Heart left ventricle (tissue), 16 donors: ENCODE results near the gene C1QBP. TPM values are rescaled to one million over a fixed set of nuclear protein-coding genes. Genes with fewer than 3 reads are reported as not detected.
A peak's percentile ranks its signal among the peaks of the same experiment; 100 is the strongest.

Source experiments
- ATAC-seq, 4 donors: fragments of 200-7000 bp; cut with Tn5 transposase; one replicate each; pipeline ENCODE4 v1.9.1; 2020 to 2022; ENCODE audit warnings: moderate library complexity in 4 of 4, mild to moderate bottlenecking in 3 of 4, moderate number of reproducible peaks in 1 of 4
- DNase-seq, 5 donors: peaks; one replicate each; pipeline ENCODE4 v3.0.0-alpha.2; 2020
- H3K27ac ChIP-seq, 12 donors: fragments of 200-600 bp; sonication (generic) in 4 of 12; one replicate each; pipeline versions ENCODE4 v1.5.0 to v1.8.0; 2016 to 2022; ENCODE audit warnings: mild to moderate bottlenecking in 2 of 12
- H3K27me3 ChIP-seq, 9 donors: fragments of 200-600 bp; sonication (generic) in 2 of 9; one replicate each; pipeline versions ENCODE4 v1.5.1 to v1.8.0; 2016 to 2022; ENCODE audit warnings: mild to moderate bottlenecking in 3 of 9
- H3K36me3 ChIP-seq, 9 donors: fragments of 200-600 bp; sonication (generic) in 2 of 9; one replicate each; pipeline versions ENCODE4 v1.5.0 to v1.8.0; 2018 to 2022; ENCODE audit warnings: mild to moderate bottlenecking in 2 of 9
- H3K4me1 ChIP-seq, 12 donors: fragments of 200-600 bp; sonication (generic) in 4 of 12; one replicate each; pipeline versions ENCODE4 v1.5.0 to v1.8.0; 2016 to 2022; ENCODE audit warnings: mild to moderate bottlenecking in 3 of 12
- H3K4me3 ChIP-seq, 12 donors: fragments of 200-600 bp; sonication (generic) in 4 of 12; one replicate each; pipeline versions ENCODE4 v1.5.0 to v1.8.0; 2017 to 2022; ENCODE audit warnings: mild to moderate bottlenecking in 9 of 12, moderate library complexity in 4 of 12
- H3K9me3 ChIP-seq, 12 donors: fragments of 200-600 bp; sonication (generic) in 4 of 12; one replicate each; pipeline versions ENCODE4 v1.5.0 to v1.8.0; 2016 to 2022; ENCODE audit warnings: mild to moderate bottlenecking in 1 of 12
- CTCF ChIP-seq, 12 donors: fragments of 200-600 bp; sonication (generic) in 4 of 12; IDR thresholded peaks; one replicate each; pipeline versions ENCODE4 v1.5.0 to v1.8.0; 2018 to 2022; ENCODE audit warnings: antibody characterized with exemption in 12 of 12, mild to moderate bottlenecking in 5 of 12
- POLR2A ChIP-seq, 2 donors: fragments of 450-650 bp; IDR thresholded peaks; one replicate each; pipeline ENCODE4 v1.6.1; 2017; ENCODE audit warnings: antibody characterized with exemption in 2 of 2, mild to moderate bottlenecking in 2 of 2, moderate library complexity in 2 of 2
- WGBS, 4 donors: extraction: QIAGEN DNeasy Blood & Tissue Kit in 2 of 4; methylation state at CpG; one replicate each; pipeline versions ENCODE4 v1.1.5 to v1.1.7; 2013 to 2018; 5-methylcytosine and 5-hydroxymethylcytosine counted together
- intact Hi-C, 10 donors: fragments of 100-400 bp; cut with DNase I; formaldehyde crosslinking; loops; one replicate each; pipeline versions ENCODE4 v1.11.1 to v1.14.2; 2022
- polyA plus RNA-seq, 2 donors: library from polyadenylated mRNA; stranded (reverse); fragments of 200-250 nt; gene quantifications; one replicate each; pipeline ENCODE4 v1.2.3, GENCODE V29; 2013
- total RNA-seq, 9 donors: library from RNA; depleted of rRNA in 2 of 9; stranded (reverse); fragments of >200 nt in 2 of 9; fragmentation: NEBNext Ultra II Directional in 3 of 9; extraction: Animal tissue kit (Norgen Biotek cat#: 25700) in 3 of 9; gene quantifications; one replicate each; pipeline versions ENCODE4 v1.1.0 to v1.2.4, GENCODE V29; 2016 to 2023
- donor health status: ischemic (EF 13 %, LVEDD 7.1; RV severe dilation, severe dysfunction).
- donor health status: healthy with polysubstance abuse.
- donor health status: DM: no; HTN: yes; CAD: no.
- donor health status: DM: no; HTN: no; CAD: no.
- donor health status: ischemic (EF 25% LVEDD 6.9; RV normal size, moderate dysfunction).
- donor health status: ischemic (EF 25% LVEDD 5.7; RV mildly dilated, moderate dysfunction).
- donor health status: healthy.
- donor health status: DM: yes; HTN: yes; CAD: no.
- donor health status: ischemic (EF 35%, LVEDD 5.7; RV mildly dilated, moderate dysfunction).
- donor health status: nonischemic (EF 11% LVEDD 7.7; RV severe dilation, severe dysfunction).
- donor health status: DM: yes; HTN: yes; CAD: no.
- donor health status: PGD.
- donor health status: ischemic (EF 29% LVEDD 5.4; RV normal size, mild dysfunction).
- donor health status: nonischemic (EF 23%, LVEDD 6.1; RV moderate dilation, normal function).

Gene C1QBP
- total and polyA plus RNA-seq, 11 donors, result 108 to 173 (median 127) TPM

DNA sequence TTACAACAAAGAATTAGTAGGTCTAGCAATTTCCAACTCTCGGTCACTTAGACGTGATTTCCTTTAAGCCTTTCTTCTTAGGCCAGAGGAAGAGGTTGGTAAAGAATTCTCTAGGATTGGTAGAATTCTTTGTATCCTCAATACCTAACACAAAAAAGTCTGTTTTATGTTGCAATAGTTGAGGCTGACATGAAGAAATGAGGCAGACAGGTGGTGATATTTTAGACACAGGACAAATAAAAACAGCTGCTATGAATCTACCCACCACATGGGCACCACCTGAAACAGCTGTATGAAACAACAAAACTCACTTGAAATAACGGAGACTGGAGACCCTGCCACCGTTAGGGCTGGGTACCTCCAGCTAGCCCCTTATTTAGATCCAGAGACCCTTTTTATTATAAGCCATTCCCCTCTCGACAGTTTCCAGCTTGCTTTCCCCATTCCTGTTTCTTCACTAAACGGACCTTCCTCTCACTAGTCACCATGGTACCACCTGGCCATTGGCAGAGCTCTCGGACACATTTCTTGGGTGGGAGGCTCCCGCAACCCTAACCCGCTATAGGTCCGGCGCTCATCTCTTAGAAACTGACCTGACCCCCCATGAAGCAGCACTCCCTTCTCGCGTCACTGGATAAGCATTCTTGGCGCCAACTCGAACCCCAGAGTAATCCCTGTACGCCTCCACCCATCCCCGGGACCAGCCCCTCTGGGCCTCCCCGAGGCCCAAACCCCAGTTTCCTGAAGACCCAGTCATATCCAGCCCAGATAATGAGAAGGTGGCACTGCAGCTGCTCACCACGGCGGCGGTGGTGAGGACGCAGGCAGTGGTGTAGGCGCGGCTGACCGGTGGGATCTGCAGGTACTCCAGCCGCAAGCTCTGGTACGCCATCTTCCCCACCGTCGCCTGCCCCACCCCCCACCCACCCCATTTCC, 46.6 kb upstream of the C1QBP start, which contains the start of gene DERL2:
Gene DERL2 (minus strand): TSS at position 909 of the 936 bp plus-strand sequence. CDS start 17 bp downstream, at position 892.
- intact Hi-C loops, result loop anchor here in 1 of 10 donors (1.0 kb wide), 1 partner anchor 16 kb away; no protein-coding TSS in a partner anchor
- peak in 3 of 4 donors; percentile 0 to 33 (median 13) for ATAC-seq
- Histone ChIP-seq H3K27me3 (no peaks in the 10 kb centered on the region), H3K9me3 (no peaks in the 10 kb centered on the region), H3K27ac (peak within 1 kb of the TSS; percentile 97 to 100 (median 99)), H3K36me3 (peaks cover 0 to 71% (median 64%) of the 10 kb centered on the region in 9 donors), H3K4me3 (peak within 1 kb of the TSS; percentile 65 to 97 (median 90)), H3K4me1 (peaks cover 7 to 35% (median 24%) of the 10 kb centered on the region in 12 donors)
- peak in 1 of 2 donors; percentile 28 for TF ChIP-seq POLR2A (IDR thresholded peaks at IDR 0.05)
- no peak for TF ChIP-seq CTCF (IDR thresholded peaks at IDR 0.05)
- WGBS, 4 donors, result 5 to 8% (median 7%) methylated on average over 19 to 29 of the region's 29 CpGs
- DNase-seq, result no peak

- H3K27me3 ChIP-seq, result no peaks in the 10 kb centered on the region
- no peak overlapping the region for H3K27ac ChIP-seq
- intact Hi-C loops, result no loop called here
- H3K36me3 ChIP-seq, result peaks cover 5 to 85% (median 82%) of the 10 kb centered on the region in 9 donors
- peaks cover 0 to 3% (median 0%) of the 10 kb centered on the region in 12 donors for H3K9me3 ChIP-seq
- 95 to 99% (median 97%) methylated on average over 4 of the region's 4 CpGs for WGBS, 4 donors
- DNase-seq (no peak), ATAC-seq (no peak)
- no peak for TF ChIP-seq CTCF (IDR thresholded peaks at IDR 0.05)
- no peak for TF ChIP-seq POLR2A (IDR thresholded peaks at IDR 0.05)
- no peak overlapping the region for H3K4me3 ChIP-seq
- H3K4me1 ChIP-seq, result peaks cover 0 to 20% (median 9%) of the 10 kb centered on the region in 12 donors
Observed at GRCh38 chr17:5481451-5481850, 42.5 kb upstream of the C1QBP start.

GRCh38 chr17:5480962-5481361, 42.0 kb upstream of the C1QBP start:
- TF ChIP-seq POLR2A (IDR thresholded peaks at IDR 0.05), result no peak
- no peak for TF ChIP-seq CTCF (IDR thresholded peaks at IDR 0.05)
- ATAC-seq, result no peak
- Histone ChIP-seq H3K27me3 (no peaks in the 10 kb centered on the region), H3K4me1 (peaks cover 0 to 20% (median 9%) of the 10 kb centered on the region in 12 donors), H3K27ac (no peak overlapping the region), H3K36me3 (peaks cover 5 to 90% (median 87%) of the 10 kb centered on the region in 9 donors), H3K4me3 (no peak overlapping the region), H3K9me3 (peaks cover 0 to 3% (median 0%) of the 10 kb centered on the region in 12 donors)
- WGBS, 4 donors, result 80 to 91% (median 86%) methylated on average over 6 of the region's 6 CpGs
- DNase-seq, result no peak
- intact Hi-C loops, result no loop called here

DNA sequence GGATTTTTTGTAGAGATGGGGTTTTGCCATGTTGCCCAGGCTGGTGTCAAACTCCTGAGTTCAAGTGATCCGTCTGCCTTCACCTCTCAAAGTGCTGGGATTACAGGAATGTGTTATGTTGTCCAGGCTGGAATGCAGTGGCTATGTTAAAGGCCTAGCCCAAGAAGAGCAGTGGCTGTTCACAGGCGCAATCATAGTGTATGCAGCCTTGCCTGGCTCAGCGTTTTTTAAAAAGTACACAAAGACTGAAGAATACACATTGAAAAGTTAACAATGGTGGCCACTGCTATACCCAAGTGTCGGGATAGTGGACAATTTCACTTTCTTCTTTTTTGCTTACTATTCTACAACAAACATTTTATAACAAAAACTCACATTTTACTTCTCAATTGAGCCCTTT, 40.0 kb upstream of the C1QBP start:
- Histone ChIP-seq H3K36me3 (peaks cover 5 to 100% (median 98%) of the 10 kb centered on the region in 9 donors), H3K27ac (no peak overlapping the region), H3K27me3 (no peaks in the 10 kb centered on the region), H3K9me3 (peaks cover 0 to 3% (median 0%) of the 10 kb centered on the region in 12 donors), H3K4me1 (peaks cover 0 to 3% (median 0%) of the 10 kb centered on the region in 12 donors), H3K4me3 (no peak overlapping the region)
- TF ChIP-seq POLR2A (IDR thresholded peaks at IDR 0.05) (no peak), CTCF (IDR thresholded peaks at IDR 0.05) (no peak)
- ATAC-seq, result no peak
- intact Hi-C loops, result no loop called here
- no peak for DNase-seq
- 90 to 93% (median 92%) methylated on average over 4 of the region's 4 CpGs for WGBS, 4 donors
